Transverse colon (tissue), 3 donors: Measurements from ENCODE around the gene ITIH5.

Experiments
- POLR2A ChIP-seq: fragments of 450-650 bp; IDR thresholded peaks from one replicate; pipeline ENCODE4 v1.6.1; 2016; ENCODE audit warnings: antibody characterized with exemption, mild to moderate bottlenecking, moderate library complexity
- TF ChIP-seq, protein P1 (sequence below), 5 experiments: fragments of 200-600 bp in 3 of 5; fragments of 450-650 bp in 2 of 5; sonication (generic) in 3 of 5; IDR thresholded peaks; 1 replicate in 2 of 5; 2 replicates in 3 of 5; pipeline ENCODE4 v1.5.1; 2016 to 2017; ENCODE audit warnings: antibody characterized with exemption in 5 of 5, inconsistent platforms in 3 of 5, mild to moderate bottlenecking in 2 of 5, moderate library complexity in 1 of 5

GRCh38 chr10:7642491-7643011, 24.2 kb downstream of the ITIH5 start:
- TF ChIP-seq POLR2A, result no peak
- TF ChIP-seq, protein P1, sequence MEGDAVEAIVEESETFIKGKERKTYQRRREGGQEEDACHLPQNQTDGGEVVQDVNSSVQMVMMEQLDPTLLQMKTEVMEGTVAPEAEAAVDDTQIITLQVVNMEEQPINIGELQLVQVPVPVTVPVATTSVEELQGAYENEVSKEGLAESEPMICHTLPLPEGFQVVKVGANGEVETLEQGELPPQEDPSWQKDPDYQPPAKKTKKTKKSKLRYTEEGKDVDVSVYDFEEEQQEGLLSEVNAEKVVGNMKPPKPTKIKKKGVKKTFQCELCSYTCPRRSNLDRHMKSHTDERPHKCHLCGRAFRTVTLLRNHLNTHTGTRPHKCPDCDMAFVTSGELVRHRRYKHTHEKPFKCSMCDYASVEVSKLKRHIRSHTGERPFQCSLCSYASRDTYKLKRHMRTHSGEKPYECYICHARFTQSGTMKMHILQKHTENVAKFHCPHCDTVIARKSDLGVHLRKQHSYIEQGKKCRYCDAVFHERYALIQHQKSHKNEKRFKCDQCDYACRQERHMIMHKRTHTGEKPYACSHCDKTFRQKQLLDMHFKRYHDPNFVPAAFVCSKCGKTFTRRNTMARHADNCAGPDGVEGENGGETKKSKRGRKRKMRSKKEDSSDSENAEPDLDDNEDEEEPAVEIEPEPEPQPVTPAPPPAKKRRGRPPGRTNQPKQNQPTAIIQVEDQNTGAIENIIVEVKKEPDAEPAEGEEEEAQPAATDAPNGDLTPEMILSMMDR (IDR thresholded peaks at IDR 0.05), result no peak
